ENCODE measurements around the gene SNRNP200.
"Not testable (repeated sequence)": the region's sequence is repeated elsewhere in the genome, so short reads cannot be mapped to it uniquely, and the experiment has no call there.

Gene SNRNP200

DNA sequence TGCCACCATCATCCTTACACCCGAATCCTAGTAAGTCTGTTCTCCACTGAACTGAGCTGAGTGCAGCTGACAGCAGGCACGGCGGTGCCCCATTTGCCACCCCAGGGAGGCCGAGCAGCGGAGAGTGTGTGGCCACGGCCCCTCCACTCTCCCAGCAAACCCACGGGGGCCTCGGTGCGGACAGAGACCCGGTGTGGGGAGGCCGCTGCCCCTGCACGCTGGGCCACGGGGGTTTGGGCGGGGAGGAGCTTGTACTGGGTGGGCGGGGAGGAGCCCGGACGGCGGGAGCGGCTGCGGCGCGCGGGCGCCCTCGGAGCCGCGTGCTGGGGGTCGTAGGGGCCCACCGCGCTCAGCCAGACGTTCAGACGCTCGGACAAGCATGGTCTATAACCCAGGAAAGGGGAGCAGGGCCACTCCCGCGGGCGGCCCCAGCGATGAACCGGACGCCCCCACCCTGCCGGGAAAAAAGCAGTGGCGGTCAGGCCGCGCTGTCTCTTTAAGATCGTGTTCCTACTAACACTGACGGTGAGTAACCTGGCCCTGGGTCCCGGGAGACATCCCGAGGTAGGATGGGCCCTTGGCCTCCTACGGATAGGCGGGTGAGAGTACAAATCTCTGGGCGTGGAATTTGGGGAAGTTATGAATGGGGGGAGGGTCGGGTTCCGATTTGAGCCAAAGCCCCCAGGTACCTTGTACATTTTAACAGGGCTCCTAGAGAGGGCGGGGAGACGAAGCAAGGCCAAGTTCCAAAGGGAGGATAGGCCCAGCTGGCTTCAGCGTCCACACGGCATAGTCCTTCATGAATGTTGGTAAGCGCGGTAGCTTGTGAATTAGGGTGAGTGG, 19.9 kb upstream of the SNRNP200 start, which contains the start of gene ITPRIPL1:
ITPRIPL1 (plus strand) TSS at position 277 of the 843 bp plus-strand sequence; CDS start at position 800, 523 bp downstream.
- DNase-seq = peak; percentile 54 to 62

DNA sequence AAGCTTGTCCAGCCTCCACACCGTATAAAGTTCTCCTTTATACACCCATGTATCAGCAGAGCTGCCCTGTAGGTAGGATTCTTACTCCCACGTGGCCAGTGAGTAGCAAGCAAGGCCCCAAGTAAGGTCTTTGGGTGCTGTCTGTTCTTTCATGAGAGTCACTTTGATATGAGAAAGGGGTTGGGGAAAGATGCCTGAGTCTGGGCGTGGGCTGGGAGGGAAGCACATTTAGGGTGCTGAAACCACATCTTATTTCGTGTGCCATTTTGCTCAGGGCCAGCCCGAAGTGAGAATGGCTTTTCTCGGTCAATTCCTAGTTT, 19.3 kb upstream of the SNRNP200 start:
- DNase-seq = peak in 1 of 2 experiments; percentile 49

DNA sequence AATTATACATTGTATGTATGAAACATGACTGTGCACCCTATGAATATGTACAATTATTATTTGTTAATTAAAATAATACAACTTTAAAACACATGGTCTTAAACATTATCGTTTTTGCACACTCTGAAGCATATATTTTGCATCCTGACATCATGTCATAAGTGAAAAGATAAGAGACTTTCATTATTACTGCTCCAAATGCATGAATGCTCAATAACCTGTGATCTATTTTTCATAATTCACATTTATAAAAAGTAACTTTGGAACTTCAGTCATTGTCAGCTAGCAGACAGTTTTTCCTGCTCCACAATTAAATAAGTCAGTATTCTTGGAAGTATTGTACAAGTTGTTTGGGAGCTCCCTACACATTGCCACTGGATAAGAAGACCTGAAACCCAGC, 18.5 kb upstream of the SNRNP200 start:
- DNase-seq = no peak

DNA sequence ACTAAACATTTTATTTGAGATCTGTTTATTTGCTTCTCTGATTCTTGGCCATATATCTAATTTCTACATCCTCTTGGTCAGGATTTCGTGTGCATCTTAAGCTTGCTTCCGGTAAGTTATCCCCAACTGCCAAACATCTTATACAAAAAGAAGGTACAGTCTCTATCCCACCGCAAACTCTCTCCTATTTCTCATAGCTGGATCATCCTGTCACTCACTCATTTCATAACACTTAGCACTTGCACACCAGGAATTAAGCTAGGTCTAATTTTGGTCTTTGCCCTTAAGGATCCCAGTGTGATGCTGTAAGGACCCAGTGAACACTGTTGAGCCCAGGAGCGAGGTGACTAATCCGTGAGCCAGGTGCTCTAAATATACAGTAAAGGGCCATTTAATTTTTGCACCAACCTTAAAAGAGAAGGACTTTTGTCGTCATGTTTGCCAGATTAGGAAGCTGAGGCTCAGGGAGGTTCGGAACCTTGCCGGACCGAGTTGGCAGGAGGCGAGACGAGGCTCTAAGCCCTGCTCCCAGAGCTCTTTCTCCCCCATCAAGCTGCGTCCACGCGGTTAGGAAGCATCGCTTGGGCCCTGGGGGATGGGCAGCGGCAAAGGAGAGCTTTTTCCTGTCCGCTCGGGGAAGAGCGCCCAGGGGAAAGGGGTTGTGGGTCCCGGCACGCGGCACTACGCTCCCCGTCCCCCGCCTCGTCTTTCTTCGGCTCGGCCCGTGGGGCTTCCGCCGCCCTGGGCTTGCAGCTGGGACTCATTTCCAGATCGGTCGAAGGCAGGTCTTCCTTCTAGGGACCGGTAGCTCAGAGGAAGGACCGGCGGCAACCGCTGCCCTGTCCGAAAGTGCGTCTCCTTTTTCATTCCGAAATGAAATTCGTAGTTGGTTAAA, 15.6 kb upstream of the SNRNP200 start:
- DNase-seq = peak; percentile 49 to 52

DNA sequence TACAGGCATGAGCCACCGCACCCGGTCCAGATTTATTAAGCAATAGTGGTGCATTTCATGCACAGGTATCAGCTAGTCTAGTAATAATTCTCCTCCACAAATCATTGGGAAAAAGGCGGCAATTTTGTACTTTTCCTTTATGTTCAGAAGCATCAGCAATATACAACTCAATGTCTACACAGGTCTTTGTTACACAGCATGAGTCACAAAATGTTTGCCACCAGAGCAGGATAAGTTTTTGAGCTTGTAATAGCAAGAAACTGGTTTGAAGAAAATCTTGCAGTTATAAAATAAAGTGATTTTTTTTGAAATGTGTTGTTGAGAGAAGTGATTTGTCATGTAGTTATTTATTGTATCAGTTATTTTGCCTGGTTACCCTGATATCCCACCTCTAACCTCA, 15.0 kb upstream of the SNRNP200 start:
- DNase-seq = no peak

DNA sequence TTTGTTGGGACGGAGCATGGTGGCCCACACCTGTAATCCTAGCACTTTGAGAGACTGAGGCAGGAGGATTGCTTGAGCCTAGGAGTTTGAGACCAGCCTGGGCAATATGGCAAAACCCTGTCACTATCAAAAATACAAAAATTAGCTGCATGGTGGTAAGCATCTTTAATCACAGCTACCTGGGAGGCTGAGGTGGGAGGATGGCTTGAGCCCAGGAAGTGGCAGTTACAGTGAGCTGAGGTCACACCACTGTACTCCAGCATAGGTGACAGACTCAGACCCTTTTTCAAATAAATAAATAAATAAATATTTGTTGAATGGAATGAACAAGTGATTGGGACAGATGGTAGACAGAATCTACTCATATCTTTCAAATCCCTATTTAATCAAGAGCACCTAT, 14.1 kb upstream of the SNRNP200 start:
- no peak for DNase-seq

DNA sequence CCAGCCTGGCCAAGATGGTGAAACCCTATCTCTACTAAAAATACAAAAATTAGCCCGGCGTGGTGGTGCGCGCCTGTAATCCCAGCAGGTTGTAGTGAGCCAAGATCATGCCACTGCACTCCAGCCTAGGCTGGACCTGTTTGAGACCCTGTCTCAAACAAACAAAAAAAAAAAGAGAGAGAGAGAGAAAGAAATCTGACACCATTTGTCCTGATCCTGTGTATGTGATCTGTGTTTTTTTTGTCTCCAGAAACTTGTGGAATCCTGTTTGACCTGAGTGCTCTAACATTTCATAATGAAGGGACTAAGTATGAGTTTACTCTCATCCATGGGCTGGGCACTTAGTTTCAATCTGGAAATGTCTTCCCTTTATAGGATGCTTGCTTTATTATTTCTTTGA, 13.4 kb upstream of the SNRNP200 start:
- no peak for DNase-seq

DNA sequence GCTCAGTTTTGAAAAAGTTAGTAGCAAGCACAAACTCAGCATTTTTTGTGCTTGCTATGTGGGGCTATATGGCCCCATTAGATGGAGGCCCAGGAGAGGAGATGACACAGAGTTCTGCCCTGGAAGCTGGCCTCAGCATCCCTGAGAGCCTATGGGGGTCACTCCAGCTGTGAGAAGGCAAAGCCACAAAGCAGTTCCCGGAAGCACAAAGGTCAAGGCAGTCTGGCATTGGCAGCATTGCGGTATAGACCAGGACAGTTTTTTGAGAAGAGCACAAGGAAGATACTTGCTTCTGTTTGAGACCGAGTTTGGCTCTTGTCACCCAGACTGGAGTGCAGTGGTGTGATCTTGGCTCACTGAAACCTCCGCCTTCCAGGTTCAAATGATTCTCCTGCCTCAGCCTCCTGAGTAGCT, 12.2 kb upstream of the SNRNP200 start:
- DNase-seq = no peak

DNA sequence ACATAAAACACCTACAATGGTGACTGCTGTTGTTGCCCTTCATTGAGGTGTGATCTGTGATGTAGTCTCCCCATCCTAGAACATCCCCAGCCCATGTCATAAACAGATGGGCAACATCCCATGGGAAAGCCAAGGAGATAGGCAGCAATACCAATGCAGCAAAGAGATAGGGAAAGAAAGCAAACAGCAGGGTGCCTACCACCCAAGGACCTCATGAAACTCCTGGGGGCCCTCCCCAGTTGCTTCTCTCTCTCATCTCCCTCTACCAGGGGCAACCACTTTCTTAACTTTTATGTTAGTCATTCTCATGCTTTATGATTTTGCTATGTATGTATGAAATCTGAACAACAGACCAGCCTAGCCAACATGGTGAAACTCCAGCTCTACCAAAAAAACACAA, 11.7 kb upstream of the SNRNP200 start:
- DNase-seq = no peak

DNA sequence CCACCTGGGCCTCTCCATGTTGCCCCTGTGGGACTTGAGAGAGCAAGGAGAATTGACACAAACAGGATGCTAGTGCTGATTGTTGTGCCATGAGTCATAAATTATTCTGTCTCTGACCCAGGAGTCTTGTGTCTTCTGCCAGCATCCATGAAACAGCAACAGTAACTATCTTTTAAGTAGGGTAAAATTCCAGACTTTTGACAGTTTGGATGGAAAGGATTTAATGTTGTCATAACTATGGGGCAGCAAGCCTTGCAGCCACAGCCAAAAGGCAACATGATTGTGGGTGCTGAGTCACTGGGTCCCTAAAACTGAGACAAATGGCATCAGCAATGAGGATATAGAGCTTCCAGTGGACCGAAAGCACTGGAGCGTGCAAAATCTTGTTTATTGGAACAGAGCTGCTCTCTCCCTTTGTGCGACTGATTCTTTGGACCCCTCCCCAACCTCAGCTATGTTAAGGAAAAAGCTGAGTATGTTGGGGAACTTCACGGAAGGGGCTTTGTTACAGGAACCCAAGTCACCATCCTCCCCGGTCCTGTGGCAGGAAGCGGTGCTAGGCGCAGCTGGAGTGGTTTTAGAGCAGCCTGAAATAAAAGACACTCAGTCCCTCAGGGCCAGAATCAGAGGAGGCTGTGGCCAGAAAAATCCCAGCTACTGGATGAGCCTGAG, 10.2 kb upstream of the SNRNP200 start:
- peak in 1 of 2 experiments; percentile 21 for DNase-seq

DNA sequence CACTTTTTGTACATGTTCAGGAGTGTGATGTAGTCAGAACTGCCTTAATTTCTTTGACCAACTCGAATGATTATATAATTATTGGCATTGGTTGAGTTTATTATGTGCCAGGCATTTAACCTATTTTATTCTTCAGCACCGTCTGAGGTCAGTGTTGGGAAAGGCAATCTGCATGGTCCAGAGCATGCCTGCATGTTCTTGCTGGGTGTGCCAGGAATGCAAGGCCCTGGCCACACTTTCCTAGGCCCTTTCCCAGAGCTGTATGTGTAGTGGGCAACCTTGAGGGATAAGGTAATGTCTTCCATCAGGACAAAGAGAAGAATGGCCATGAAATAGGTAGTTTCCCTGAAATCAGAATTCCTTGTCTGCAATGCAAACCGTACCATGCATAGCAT, 9.7 kb upstream of the SNRNP200 start:
- DNase-seq = no peak

DNA sequence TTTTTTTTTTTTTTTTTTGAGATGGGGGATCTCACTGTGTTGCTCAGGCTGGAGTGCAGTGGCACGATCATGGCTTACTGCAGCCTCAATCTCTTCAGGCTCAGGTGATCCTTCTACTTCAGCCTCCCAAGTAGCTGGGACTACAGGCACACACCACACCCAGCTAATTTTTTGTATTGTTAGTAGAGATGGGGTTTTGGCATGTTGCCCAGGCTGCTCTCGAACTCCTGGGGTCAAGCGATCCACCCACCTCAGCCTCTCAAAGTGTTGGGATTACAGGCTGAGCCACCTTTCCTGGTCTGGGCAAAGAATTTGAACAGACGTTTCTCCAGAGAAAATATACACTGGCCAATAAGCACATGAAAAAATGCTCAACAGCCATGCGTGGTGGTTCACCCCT, 2.9 kb upstream of the SNRNP200 start:
- DNase-seq = no peak

DNA sequence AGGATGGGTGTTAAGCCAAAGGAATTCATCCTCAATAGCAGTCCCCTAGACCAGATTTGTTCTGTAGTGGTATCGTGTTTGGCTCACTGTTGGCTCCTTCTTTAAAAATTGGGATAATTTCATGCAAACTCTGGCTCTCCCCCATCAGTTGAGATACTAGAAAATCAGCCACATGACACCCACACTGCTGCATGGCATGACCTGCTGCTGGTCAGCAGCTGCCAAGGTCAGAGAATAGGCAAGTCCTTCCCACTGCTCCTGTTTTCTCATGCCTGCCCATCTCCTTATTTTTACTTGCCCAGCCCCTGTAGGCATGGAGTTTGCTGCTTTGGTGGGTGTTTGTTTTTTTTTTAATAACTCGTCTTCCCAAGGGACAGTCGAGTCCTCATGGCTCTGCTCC, 1.0 kb upstream of the SNRNP200 start:
- no peak for DNase-seq

DNA sequence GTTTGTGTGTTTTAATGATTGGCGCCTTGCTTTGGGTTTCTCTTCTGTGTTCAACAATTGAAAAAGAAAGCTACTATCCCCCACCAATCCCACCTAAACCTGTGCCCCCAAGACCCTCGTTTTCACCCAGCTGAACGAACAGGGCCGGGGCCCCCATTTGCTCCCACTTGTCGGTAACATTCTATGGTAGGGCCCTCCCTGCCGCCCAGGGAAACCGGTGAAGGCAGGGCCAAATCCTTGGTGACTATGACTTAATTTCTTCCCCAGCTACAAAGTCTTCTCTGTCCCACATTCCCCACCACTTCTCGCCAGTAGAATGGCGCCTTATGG, 598 bp upstream of the SNRNP200 start:
- peak; percentile 23 to 29 for DNase-seq

DNA sequence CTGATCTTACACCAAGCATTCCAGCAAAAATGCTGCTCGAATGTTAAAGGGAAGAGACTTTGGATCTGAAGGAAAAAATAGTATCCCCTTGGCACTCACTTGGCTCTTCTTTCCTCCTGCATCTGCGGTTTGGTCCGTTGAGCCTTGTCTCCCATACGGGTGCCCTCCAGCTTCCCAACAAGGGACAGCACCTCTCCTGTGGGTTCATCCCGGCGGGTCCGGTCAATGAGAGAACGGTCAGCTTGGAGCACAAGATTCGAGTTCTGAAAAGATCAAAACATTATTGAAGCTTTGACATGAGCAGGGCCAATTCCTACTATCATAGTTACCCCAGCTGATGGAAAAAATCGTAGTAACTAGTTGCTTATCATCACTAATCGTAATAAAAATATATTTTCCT, 740 bp downstream of the SNRNP200 start:
- DNase-seq = no peak

DNA sequence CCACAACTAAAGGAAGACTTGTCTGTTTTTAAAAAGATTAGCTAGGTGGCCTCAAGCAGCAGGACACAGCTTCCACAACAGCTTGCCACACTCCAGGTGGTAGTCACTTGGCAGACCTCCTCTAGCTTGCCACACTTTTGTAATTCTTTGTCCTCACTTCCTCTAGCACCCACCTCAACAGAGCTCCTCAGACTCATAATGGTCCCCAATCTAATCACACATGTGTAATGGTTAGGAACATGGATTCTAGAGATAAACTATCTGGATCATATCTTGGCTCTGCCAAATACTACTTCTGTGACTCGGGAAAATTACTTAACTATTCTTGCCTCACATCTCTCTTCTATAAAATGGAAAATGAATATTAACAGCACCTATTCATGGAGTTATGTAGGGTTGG, 3.5 kb downstream of the SNRNP200 start:
- no peak for DNase-seq

DNA sequence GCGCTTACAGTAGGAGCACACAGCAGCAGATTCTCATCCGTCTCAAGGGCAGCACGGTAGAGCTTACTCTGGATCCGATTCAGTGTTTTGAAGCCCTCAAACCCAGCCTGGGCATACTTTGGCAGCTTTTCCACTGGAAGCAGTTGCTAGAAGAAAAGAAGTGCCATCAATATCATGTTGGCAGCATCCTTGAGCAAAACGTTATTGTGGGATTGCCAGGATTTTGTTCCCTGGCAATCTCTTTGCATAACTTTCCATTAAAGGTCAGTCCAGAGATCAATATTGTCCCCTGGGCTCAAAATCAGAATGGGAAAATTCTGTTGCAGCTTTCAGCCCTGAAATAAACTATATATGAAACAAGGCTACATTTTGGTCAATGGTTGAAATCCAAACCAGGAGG, 8.4 kb downstream of the SNRNP200 start:
- no peak for DNase-seq

DNA sequence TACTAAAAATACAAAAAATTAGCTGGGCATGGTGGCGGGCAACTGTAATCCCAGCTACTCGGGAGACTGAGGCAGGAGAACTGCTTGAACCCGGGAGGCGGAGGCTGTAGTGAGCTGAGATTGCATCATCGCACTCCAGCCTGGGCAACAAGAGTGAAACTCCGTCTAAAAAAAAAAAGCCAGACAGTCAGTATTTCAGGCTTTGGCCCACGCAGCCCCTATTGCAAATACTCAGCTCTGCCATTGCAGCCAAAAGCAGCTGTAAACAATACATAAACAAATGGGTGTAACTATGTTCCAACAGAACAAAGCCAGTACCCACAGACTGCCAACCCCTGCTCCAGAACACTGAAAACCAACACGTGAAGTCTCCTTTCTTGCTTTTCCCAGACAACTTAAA, 11.1 kb downstream of the SNRNP200 start:
- not testable (repeated sequence) for DNase-seq

DNA sequence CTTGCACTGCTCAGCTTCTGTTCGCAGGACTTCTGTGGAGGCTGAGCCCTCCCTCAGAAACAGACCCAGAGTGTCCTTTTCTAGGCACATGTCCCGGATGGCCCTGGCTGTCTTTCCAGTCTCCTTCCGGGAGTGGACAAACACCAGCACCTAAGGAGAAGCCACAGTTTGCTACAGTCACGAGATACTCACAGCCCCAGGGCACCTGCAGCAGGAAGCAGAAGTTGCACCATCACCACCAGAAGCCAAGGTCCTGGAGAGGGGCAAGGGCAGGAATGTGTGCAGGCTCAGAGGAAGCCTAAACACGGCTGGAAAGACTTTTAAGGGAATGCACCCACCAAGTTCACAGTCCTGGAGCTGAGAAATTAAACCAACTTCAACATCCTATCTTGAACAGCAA, 13.6 kb downstream of the SNRNP200 start:
- DNase-seq = no peak

DNA sequence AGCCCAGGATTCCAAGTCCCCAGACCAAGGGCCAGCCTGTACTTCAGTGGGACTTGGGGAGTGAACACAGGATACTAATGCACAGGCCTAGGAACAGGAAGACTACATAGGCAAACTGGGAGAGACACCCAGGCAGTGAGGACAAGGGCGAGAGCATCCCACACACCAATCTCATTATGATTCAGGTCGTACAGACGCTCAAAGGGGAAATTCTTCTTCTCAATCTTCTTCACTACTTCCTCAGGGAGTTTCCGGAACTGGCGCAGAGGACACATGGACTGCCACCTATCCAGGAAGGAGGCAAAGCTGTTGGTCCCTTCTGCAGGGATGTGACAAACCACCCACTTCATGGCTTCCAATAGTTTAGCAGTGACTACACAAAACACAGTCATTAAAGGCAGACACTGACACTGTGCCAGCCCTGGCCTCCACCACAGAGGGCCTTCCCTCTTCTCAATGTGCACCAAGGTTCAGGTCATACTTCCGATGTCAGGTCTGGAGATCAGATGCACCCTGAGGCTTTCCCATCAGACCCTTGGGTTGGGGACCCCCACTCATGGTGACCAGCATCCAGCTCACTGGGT, 18.0 kb downstream of the SNRNP200 start:
- no peak for DNase-seq

DNA sequence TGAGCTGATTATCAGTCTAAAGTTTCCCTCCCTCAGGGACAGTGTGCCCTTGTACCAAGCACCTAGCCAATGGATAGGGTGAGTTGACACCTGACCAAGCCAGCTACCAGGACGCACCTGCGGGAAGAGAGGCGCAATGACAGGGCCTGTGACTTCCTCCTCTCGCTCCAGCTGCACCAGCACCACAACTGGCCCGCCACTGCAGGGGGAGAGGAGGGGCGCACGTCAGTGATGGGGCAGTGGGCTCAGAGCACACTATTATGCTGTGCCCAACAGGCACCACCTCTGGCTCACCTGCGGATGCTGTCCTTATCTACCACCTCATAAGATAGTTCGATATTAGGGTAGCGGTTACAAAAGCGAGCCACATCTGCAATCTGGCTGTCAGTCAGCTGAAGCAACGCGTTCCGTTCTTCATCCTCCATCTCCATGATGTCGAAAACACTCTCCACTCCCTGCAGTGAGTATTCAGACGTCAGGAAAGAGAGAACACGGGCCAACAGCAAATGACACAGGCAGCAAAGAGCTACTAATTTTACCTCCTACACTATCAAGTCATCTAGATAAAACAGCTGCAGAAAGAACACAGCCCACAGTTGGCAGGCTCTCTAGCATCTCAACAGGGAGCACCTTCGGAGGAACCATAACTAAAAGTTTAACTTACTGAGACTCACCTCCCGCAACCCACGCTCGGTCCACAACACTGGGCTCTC, 28.4 kb downstream of the SNRNP200 start:
- DNase-seq = no peak

DNA sequence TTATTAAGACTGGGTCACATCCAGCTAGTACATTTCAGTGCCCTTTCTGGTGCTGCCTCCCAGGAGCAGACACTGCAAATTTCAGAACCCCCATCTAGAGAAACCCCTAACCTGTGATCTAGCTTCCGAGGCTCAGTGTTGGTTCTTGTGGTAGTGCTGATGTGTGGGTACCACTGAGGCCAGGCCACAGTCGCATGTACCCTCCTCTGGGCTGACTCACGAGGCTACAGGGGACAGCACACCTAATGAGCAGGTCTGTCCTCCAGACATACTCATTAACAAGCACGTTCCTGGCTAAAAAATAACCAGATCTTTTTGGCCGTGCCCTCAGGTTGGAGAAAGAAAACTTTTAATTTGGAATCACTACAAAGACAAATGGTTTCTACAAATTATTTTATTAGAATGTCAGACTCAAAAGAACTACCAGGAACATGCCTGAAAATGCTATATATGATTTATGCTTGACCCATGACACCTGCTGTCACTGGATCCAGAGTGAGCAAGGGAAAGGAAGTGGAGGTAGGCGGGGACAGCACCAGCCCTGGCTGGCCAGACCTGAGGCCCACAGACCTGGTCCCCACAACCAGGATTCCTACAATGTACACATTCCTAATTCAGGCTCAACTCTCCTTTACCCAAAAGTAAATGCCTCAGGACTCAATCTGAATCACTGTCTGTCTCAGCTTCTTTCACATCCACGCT, 30.8 kb downstream of the SNRNP200 start:
- no peak for DNase-seq

All from activated CD4-positive, alpha-beta T cell treated with anti-CD3 and anti-CD28 coated beads, Interleukin-2, amount 50 U/mL, for 48 hours (primary cell).